Endothelial cell of umbilical vein (primary cell): ENCODE measurements around the gene MALT1.

ENCODE experiments used
- POLR2A ChIP-seq: IDR thresholded peaks from 2 replicates; pipeline ENCODE4 v1.6.1; 2012; ENCODE audit warnings: low read depth, mild to moderate bottlenecking, control low read depth, low read length
- POLR2AphosphoS5 ChIP-seq: IDR thresholded peaks from 2 replicates; pipeline ENCODE4 v1.6.1; 2012; ENCODE audit warnings: low read depth, mild to moderate bottlenecking, control low read depth, low read length, moderate library complexity; ENCODE audit not compliant: insufficient read depth
- TF ChIP-seq, protein P1 (sequence below): IDR thresholded peaks from 2 replicates; pipeline ENCODE4 v1.6.1; 2011; ENCODE audit not compliant: insufficient read depth, insufficient read length
- TF ChIP-seq, protein P2 (sequence below), 2 donors: IDR thresholded peaks; 1 replicate in 1 of 2; 2 replicates in 1 of 2; pipeline ENCODE4 v1.5.1; 2011; ENCODE audit warnings: low read length in 2 of 2, mild to moderate bottlenecking in 2 of 2, moderate library complexity in 2 of 2, control low read depth in 1 of 2, inconsistent platforms in 1 of 2, low read depth in 1 of 2; ENCODE audit not compliant: insufficient read depth in 1 of 2; ENCODE audit errors: extremely low read depth in 1 of 2

DNA sequence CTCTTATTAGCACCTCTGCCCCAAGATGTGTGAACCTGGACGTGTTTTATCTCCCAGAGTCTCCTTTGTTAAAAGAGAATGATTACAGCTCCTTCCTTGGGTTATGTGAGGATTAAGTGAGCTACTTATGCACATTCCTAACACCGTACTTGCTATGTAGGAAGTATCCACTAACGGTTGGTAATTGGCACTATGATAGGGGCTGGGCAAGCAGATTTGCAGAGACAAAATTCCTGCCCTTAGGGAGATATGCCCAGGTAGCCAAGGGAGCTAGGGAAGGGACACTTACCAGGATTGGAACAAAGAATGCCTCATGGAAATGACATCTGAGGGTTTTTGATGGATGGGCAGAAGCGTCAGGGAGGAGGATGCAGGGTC, 30.8 kb upstream of the MALT1 start:
- TF ChIP-seq POLR2AphosphoS5: no peak
- TF ChIP-seq, protein P1, sequence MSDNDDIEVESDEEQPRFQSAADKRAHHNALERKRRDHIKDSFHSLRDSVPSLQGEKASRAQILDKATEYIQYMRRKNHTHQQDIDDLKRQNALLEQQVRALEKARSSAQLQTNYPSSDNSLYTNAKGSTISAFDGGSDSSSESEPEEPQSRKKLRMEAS: no peak
- no peak for TF ChIP-seq POLR2A
- TF ChIP-seq, protein P2, sequence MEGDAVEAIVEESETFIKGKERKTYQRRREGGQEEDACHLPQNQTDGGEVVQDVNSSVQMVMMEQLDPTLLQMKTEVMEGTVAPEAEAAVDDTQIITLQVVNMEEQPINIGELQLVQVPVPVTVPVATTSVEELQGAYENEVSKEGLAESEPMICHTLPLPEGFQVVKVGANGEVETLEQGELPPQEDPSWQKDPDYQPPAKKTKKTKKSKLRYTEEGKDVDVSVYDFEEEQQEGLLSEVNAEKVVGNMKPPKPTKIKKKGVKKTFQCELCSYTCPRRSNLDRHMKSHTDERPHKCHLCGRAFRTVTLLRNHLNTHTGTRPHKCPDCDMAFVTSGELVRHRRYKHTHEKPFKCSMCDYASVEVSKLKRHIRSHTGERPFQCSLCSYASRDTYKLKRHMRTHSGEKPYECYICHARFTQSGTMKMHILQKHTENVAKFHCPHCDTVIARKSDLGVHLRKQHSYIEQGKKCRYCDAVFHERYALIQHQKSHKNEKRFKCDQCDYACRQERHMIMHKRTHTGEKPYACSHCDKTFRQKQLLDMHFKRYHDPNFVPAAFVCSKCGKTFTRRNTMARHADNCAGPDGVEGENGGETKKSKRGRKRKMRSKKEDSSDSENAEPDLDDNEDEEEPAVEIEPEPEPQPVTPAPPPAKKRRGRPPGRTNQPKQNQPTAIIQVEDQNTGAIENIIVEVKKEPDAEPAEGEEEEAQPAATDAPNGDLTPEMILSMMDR (IDR thresholded peaks at IDR 0.05; ENCODE audit: extremely low read depth in 1 of 2, insufficient read depth in 1 of 2, low read depth in 1 of 2, low read length in 2 of 2): no peak
